ENCODE results near the gene DAGLA.

The DAGLA gene

GRCh38 chr11:61775606-61776554 lies 95.7 kb downstream of the DAGLA start:
- Mint-ChIP-seq H3K27ac (no peak overlapping the region), H3K36me3 (no peaks in the 10 kb centered on the region), H3K4me3 (peak overlapping the region; percentile 51), H3K27me3 (no peaks in the 10 kb centered on the region), H3K9me3 (no peaks in the 10 kb centered on the region), H3K4me1 (peaks cover 18% of the 10 kb centered on the region)

- no peak overlapping the region for H3K27ac Mint-ChIP-seq
- H3K36me3 Mint-ChIP-seq, result no peaks in the 10 kb centered on the region
- H3K27me3 Mint-ChIP-seq, result no peaks in the 10 kb centered on the region
- peak overlapping the region; percentile 51 for H3K4me3 Mint-ChIP-seq
- no peaks in the 10 kb centered on the region for H3K9me3 Mint-ChIP-seq
- H3K4me1 Mint-ChIP-seq, result peaks cover 15% of the 10 kb centered on the region
These were observed 96.4 kb downstream of the DAGLA start for GRCh38 chr11:61776561-61777075.

GRCh38 chr11:61777234-61778090 lies 97.3 kb downstream of the DAGLA start:
- H3K4me1 Mint-ChIP-seq, result peaks cover 15% of the 10 kb centered on the region
- H3K27ac Mint-ChIP-seq, result no peak overlapping the region
- no peaks in the 10 kb centered on the region for H3K9me3 Mint-ChIP-seq
- H3K4me3 Mint-ChIP-seq, result peak overlapping the region; percentile 51
- H3K36me3 Mint-ChIP-seq, result no peaks in the 10 kb centered on the region
- no peaks in the 10 kb centered on the region for H3K27me3 Mint-ChIP-seq

- Mint-ChIP-seq H3K27me3 (no peaks in the 10 kb centered on the region), H3K36me3 (no peaks in the 10 kb centered on the region), H3K27ac (no peak overlapping the region), H3K4me3 (no peak overlapping the region), H3K9me3 (no peaks in the 10 kb centered on the region), H3K4me1 (peaks cover 15% of the 10 kb centered on the region)
These were observed 98.2 kb downstream of the DAGLA start for GRCh38 chr11:61778357-61778886.

- H3K9me3 Mint-ChIP-seq, result no peaks in the 10 kb centered on the region
- no peak overlapping the region for H3K27ac Mint-ChIP-seq
These were observed 98.9 kb downstream of the DAGLA start for GRCh38 chr11:61778920-61779650.

GRCh38 chr11:61779666-61780525 lies 99.7 kb downstream of the DAGLA start:
- Mint-ChIP-seq H3K27me3 (no peaks in the 10 kb centered on the region), H3K9me3 (no peaks in the 10 kb centered on the region), H3K4me1 (peaks cover 15% of the 10 kb centered on the region), H3K27ac (peak overlapping the region; percentile 23), H3K36me3 (no peaks in the 10 kb centered on the region), H3K4me3 (no peak overlapping the region)

More at GRCh38 chr11:61778920-61779650, 98.9 kb downstream of the DAGLA start:
- Mint-ChIP-seq H3K4me3 (no peak overlapping the region), H3K36me3 (no peaks in the 10 kb centered on the region), H3K4me1 (peaks cover 15% of the 10 kb centered on the region), H3K27me3 (no peaks in the 10 kb centered on the region)

GRCh38 chr11:61780581-61781162 lies 100.5 kb downstream of the DAGLA start:
- Mint-ChIP-seq H3K36me3 (no peaks in the 10 kb centered on the region), H3K4me3 (no peak overlapping the region), H3K4me1 (peaks cover 15% of the 10 kb centered on the region), H3K9me3 (no peaks in the 10 kb centered on the region), H3K27me3 (no peaks in the 10 kb centered on the region), H3K27ac (no peak overlapping the region)

GRCh38 chr11:61781585-61781984 lies 101.4 kb downstream of the DAGLA start:
- H3K36me3 Mint-ChIP-seq, result no peaks in the 10 kb centered on the region
- no peak overlapping the region for H3K27ac Mint-ChIP-seq
- H3K27me3 Mint-ChIP-seq, result no peaks in the 10 kb centered on the region
- peaks cover 10% of the 10 kb centered on the region for H3K4me1 Mint-ChIP-seq
- H3K4me3 Mint-ChIP-seq, result no peak overlapping the region
- H3K9me3 Mint-ChIP-seq, result no peaks in the 10 kb centered on the region

- Mint-ChIP-seq H3K27ac (no peak overlapping the region), H3K4me3 (no peak overlapping the region), H3K36me3 (no peaks in the 10 kb centered on the region), H3K9me3 (no peaks in the 10 kb centered on the region), H3K27me3 (no peaks in the 10 kb centered on the region), H3K4me1 (peaks cover 5% of the 10 kb centered on the region)
These were observed 102.1 kb downstream of the DAGLA start for GRCh38 chr11:61782299-61782698.

GRCh38 chr11:61782841-61783240 lies 102.7 kb downstream of the DAGLA start:
- H3K4me1 Mint-ChIP-seq, result peaks cover 3% of the 10 kb centered on the region
- H3K27ac Mint-ChIP-seq, result no peak overlapping the region
- no peaks in the 10 kb centered on the region for H3K36me3 Mint-ChIP-seq
- H3K4me3 Mint-ChIP-seq, result no peak overlapping the region
- no peaks in the 10 kb centered on the region for H3K27me3 Mint-ChIP-seq
- no peaks in the 10 kb centered on the region for H3K9me3 Mint-ChIP-seq

- H3K27ac Mint-ChIP-seq, result no peak overlapping the region
- no peaks in the 10 kb centered on the region for H3K4me1 Mint-ChIP-seq
- peaks cover 2% of the 10 kb centered on the region for H3K36me3 Mint-ChIP-seq
- no peaks in the 10 kb centered on the region for H3K27me3 Mint-ChIP-seq
- H3K4me3 Mint-ChIP-seq, result no peak overlapping the region
- no peaks in the 10 kb centered on the region for H3K9me3 Mint-ChIP-seq
These were observed 103.7 kb downstream of the DAGLA start for GRCh38 chr11:61783717-61784505.

GRCh38 chr11:61784506-61784805 lies 104.3 kb downstream of the DAGLA start:
- Mint-ChIP-seq H3K27ac (no peak overlapping the region), H3K9me3 (no peaks in the 10 kb centered on the region), H3K4me3 (no peak overlapping the region), H3K36me3 (peaks cover 2% of the 10 kb centered on the region), H3K4me1 (peaks cover 2% of the 10 kb centered on the region), H3K27me3 (no peaks in the 10 kb centered on the region)

- no peaks in the 10 kb centered on the region for H3K27me3 Mint-ChIP-seq
- H3K9me3 Mint-ChIP-seq, result no peaks in the 10 kb centered on the region
- no peak overlapping the region for H3K4me3 Mint-ChIP-seq
- H3K36me3 Mint-ChIP-seq, result peaks cover 5% of the 10 kb centered on the region
- peaks cover 10% of the 10 kb centered on the region for H3K4me1 Mint-ChIP-seq
- no peak overlapping the region for H3K27ac Mint-ChIP-seq
These were observed 105.7 kb downstream of the DAGLA start for GRCh38 chr11:61785837-61786402.
